ENCODE data around the gene MED29. TPM values are rescaled to one million over a fixed set of nuclear protein-coding genes. Genes with fewer than 3 reads are reported as not detected.

MED29 gene
- total and polyA plus RNA-seq, 10 of the 15 experiments (the other 5 are each of a cell fraction or from before 2014, with no cell fraction given): 3.2 to 36.6 (median 22.8) TPM

- TF ChIP-seq POU2F2 (IDR thresholded peaks at IDR 0.05; ENCODE audit: borderline replicate concordance, low read depth, low read length) (peak; percentile 88; the same call in 2 of the 3 replicates), NR2C1 (IDR thresholded peaks at IDR 0.05) (peak; percentile 36), YY1 (IDR thresholded peaks at IDR 0.05; ENCODE audit: low read depth, low read length) (peak; percentile 81), ZBTB11 (CRISPR knock-in tag; IDR thresholded peaks at IDR 0.05) (no peak), IKZF2 (IDR thresholded peaks at IDR 0.05) (peak; percentile 45 to 58; a peak in 2 of 4 replicates), CBX5 (IDR thresholded peaks at IDR 0.05; ENCODE audit: low read depth) (peak; percentile 94), MYB (IDR thresholded peaks at IDR 0.05; ENCODE audit: borderline replicate concordance, low read depth, low read length) (0 out of 2 replicates have a peak, but pooled peaks have one; percentile 55), TCF3 (IDR thresholded peaks at IDR 0.05; ENCODE audit: borderline replicate concordance, insufficient read depth, low read depth, low read length) (peak; percentile 47; the same call in 1 of the 2 replicates), BRCA1 (IDR thresholded peaks at IDR 0.05; ENCODE audit: low read depth, low read length) (no peak), MXI1 (IDR thresholded peaks at IDR 0.05; ENCODE audit: low read depth, low read length) (peak; percentile 59), CREM (IDR thresholded peaks at IDR 0.05; ENCODE audit: low read depth) (peak; percentile 55), HDAC6 (IDR thresholded peaks at IDR 0.05; ENCODE audit: unreplicated experiment) (no peak), ZNF687 (IDR thresholded peaks at IDR 0.05) (peak; percentile 73), NFIC (IDR thresholded peaks at IDR 0.05; ENCODE audit: low read depth, low read length) (no peak), NFXL1 (IDR thresholded peaks at IDR 0.05; ENCODE audit: borderline replicate concordance) (no peak), PBX3 (IDR thresholded peaks at IDR 0.05; ENCODE audit: insufficient replicate concordance, low read depth, low read length) (peak; percentile 90), STAT1 (conservative IDR thresholded peaks at IDR 0.05) (no peak), RBBP5 (conservative IDR thresholded peaks at IDR 0.05) (no peak), BCL11A (IDR thresholded peaks at IDR 0.05; ENCODE audit: low read depth, low read length) (no peak), PAX5 (IDR thresholded peaks at IDR 0.05; ENCODE audit: borderline replicate concordance, low read depth, low read length) (peak; percentile 77), SP1 (IDR thresholded peaks at IDR 0.05; ENCODE audit: low read depth, low read length) (peak; percentile 87), CBFB (IDR thresholded peaks at IDR 0.05; ENCODE audit: low read depth) (peak; percentile 50; the same call in 1 of the 2 replicates), CREB1 (IDR thresholded peaks at IDR 0.05; ENCODE audit: low read depth) (peak; percentile 74)
Measured at GRCh38 chr19:39341719-39342604, 49.2 kb upstream of the MED29 start, which contains the start of gene SAMD4B (continued).

Data from GM12878 (cell line).